ENCODE measurements around the gene PIH1D1.
"Not testable (repeated sequence)": the region's sequence is repeated elsewhere in the genome, so short reads cannot be mapped to it uniquely, and the experiment has no call there.

Gene PIH1D1

GRCh38 chr19:49456326-49456725 lies 4.7 kb upstream of the PIH1D1 start:
- Histone ChIP-seq H3K4me3 (ENCODE audit: insufficient read depth, low read depth, low read length, poor library complexity, severe bottlenecking) (no peak overlapping the region), H3K27ac (ENCODE audit: insufficient read depth, low read length, poor library complexity, severe bottlenecking) (no peak overlapping the region), H3K27me3 (replicated peaks; ENCODE audit: control insufficient read depth, insufficient read depth, low read length, poor library complexity, severe bottlenecking) (no peaks in the 10 kb centered on the region), H3K9me3 (ENCODE audit: control insufficient read depth, low read length) (no peaks in the 10 kb centered on the region), H3K4me1 (ENCODE audit: control insufficient read depth, insufficient read depth, low read length, poor library complexity, severe bottlenecking) (peaks cover 16% of the 10 kb centered on the region), H3K36me3 (ENCODE audit: control insufficient read depth, insufficient read depth, low read length) (peaks cover 13% of the 10 kb centered on the region)
- DNase-seq: no peak

- H3K4me3 ChIP-seq (ENCODE audit: insufficient read depth, low read depth, low read length, poor library complexity, severe bottlenecking): no peak overlapping the region
- H3K27me3 ChIP-seq (replicated peaks; ENCODE audit: control insufficient read depth, insufficient read depth, low read length, poor library complexity, severe bottlenecking): no peaks in the 10 kb centered on the region
- peaks cover 17% of the 10 kb centered on the region for H3K4me1 ChIP-seq (ENCODE audit: control insufficient read depth, insufficient read depth, low read length, poor library complexity, severe bottlenecking)
- H3K9me3 ChIP-seq (ENCODE audit: control insufficient read depth, low read length): no peaks in the 10 kb centered on the region
- no peak overlapping the region for H3K27ac ChIP-seq (ENCODE audit: insufficient read depth, low read length, poor library complexity, severe bottlenecking)
- peaks cover 13% of the 10 kb centered on the region for H3K36me3 ChIP-seq (ENCODE audit: control insufficient read depth, insufficient read depth, low read length)
- no peak for DNase-seq
Observed at GRCh38 chr19:49455773-49456172, 4.2 kb upstream of the PIH1D1 start.

GRCh38 chr19:49453757-49454240 lies 2.2 kb upstream of the PIH1D1 start:
- H3K9me3 ChIP-seq (ENCODE audit: control insufficient read depth, low read length): no peaks in the 10 kb centered on the region
- peaks cover 23% of the 10 kb centered on the region for H3K4me1 ChIP-seq (ENCODE audit: control insufficient read depth, insufficient read depth, low read length, poor library complexity, severe bottlenecking)
- H3K27me3 ChIP-seq (replicated peaks; ENCODE audit: control insufficient read depth, insufficient read depth, low read length, poor library complexity, severe bottlenecking): no peaks in the 10 kb centered on the region
- H3K4me3 ChIP-seq (ENCODE audit: insufficient read depth, low read depth, low read length, poor library complexity, severe bottlenecking): peak overlapping the region; percentile 60
- DNase-seq: no peak
- H3K36me3 ChIP-seq (ENCODE audit: control insufficient read depth, insufficient read depth, low read length): peaks cover 5% of the 10 kb centered on the region
- peak overlapping the region; percentile 96 for H3K27ac ChIP-seq (ENCODE audit: insufficient read depth, low read length, poor library complexity, severe bottlenecking)

- H3K27ac ChIP-seq (ENCODE audit: insufficient read depth, low read length, poor library complexity, severe bottlenecking): peak within 1 kb of the TSS; percentile 96
- H3K4me1 ChIP-seq (ENCODE audit: control insufficient read depth, insufficient read depth, low read length, poor library complexity, severe bottlenecking): peaks cover 19% of the 10 kb centered on the region
- H3K36me3 ChIP-seq (ENCODE audit: control insufficient read depth, insufficient read depth, low read length): peaks cover 5% of the 10 kb centered on the region
- no peaks in the 10 kb centered on the region for H3K27me3 ChIP-seq (replicated peaks; ENCODE audit: control insufficient read depth, insufficient read depth, low read length, poor library complexity, severe bottlenecking)
- H3K9me3 ChIP-seq (ENCODE audit: control insufficient read depth, low read length): no peaks in the 10 kb centered on the region
- DNase-seq: peak; percentile 95 to 98 (median 96)
- peak within 1 kb of the TSS; percentile 60 for H3K4me3 ChIP-seq (ENCODE audit: insufficient read depth, low read depth, low read length, poor library complexity, severe bottlenecking)
Observed at GRCh38 chr19:49453013-49453756, 1.6 kb upstream of the PIH1D1 start, which contains the start of gene ALDH16A1. TSS of gene ALDH16A1 (plus strand) at chr19:49453225. CDS start at chr19:49453332, 107 bp downstream.

- peaks cover 15% of the 10 kb centered on the region for H3K36me3 ChIP-seq (ENCODE audit: control insufficient read depth, insufficient read depth, low read length)
- H3K4me3 ChIP-seq (ENCODE audit: insufficient read depth, low read depth, low read length, poor library complexity, severe bottlenecking): no peak overlapping the region
- no peaks in the 10 kb centered on the region for H3K9me3 ChIP-seq (ENCODE audit: control insufficient read depth, low read length)
- no peak for DNase-seq
- no peaks in the 10 kb centered on the region for H3K27me3 ChIP-seq (replicated peaks; ENCODE audit: control insufficient read depth, insufficient read depth, low read length, poor library complexity, severe bottlenecking)
- H3K27ac ChIP-seq (ENCODE audit: insufficient read depth, low read length, poor library complexity, severe bottlenecking): peak overlapping the region; percentile 29
- peaks cover 18% of the 10 kb centered on the region for H3K4me1 ChIP-seq (ENCODE audit: control insufficient read depth, insufficient read depth, low read length, poor library complexity, severe bottlenecking)
Observed at GRCh38 chr19:49450405-49450804, 1.2 kb downstream of the PIH1D1 start.

GRCh38 chr19:49448432-49448786 lies 3.2 kb downstream of the PIH1D1 start:
- Histone ChIP-seq H3K27ac (ENCODE audit: insufficient read depth, low read length, poor library complexity, severe bottlenecking) (no peak overlapping the region), H3K9me3 (ENCODE audit: control insufficient read depth, low read length) (no peaks in the 10 kb centered on the region), H3K4me1 (ENCODE audit: control insufficient read depth, insufficient read depth, low read length, poor library complexity, severe bottlenecking) (peaks cover 9% of the 10 kb centered on the region), H3K36me3 (ENCODE audit: control insufficient read depth, insufficient read depth, low read length) (peaks cover 15% of the 10 kb centered on the region), H3K4me3 (ENCODE audit: insufficient read depth, low read depth, low read length, poor library complexity, severe bottlenecking) (no peak overlapping the region), H3K27me3 (replicated peaks; ENCODE audit: control insufficient read depth, insufficient read depth, low read length, poor library complexity, severe bottlenecking) (no peaks in the 10 kb centered on the region)
- DNase-seq: no peak

GRCh38 chr19:49447485-49448431 lies 3.9 kb downstream of the PIH1D1 start:
- H3K4me3 ChIP-seq (ENCODE audit: insufficient read depth, low read depth, low read length, poor library complexity, severe bottlenecking): no peak overlapping the region
- no peak overlapping the region for H3K27ac ChIP-seq (ENCODE audit: insufficient read depth, low read length, poor library complexity, severe bottlenecking)
- no peaks in the 10 kb centered on the region for H3K9me3 ChIP-seq (ENCODE audit: control insufficient read depth, low read length)
- DNase-seq: no peak
- no peaks in the 10 kb centered on the region for H3K27me3 ChIP-seq (replicated peaks; ENCODE audit: control insufficient read depth, insufficient read depth, low read length, poor library complexity, severe bottlenecking)
- peaks cover 15% of the 10 kb centered on the region for H3K4me1 ChIP-seq (ENCODE audit: control insufficient read depth, insufficient read depth, low read length, poor library complexity, severe bottlenecking)
- peaks cover 15% of the 10 kb centered on the region for H3K36me3 ChIP-seq (ENCODE audit: control insufficient read depth, insufficient read depth, low read length)

GRCh38 chr19:49445997-49446396 lies 5.6 kb downstream of the PIH1D1 start:
- DNase-seq: no peak
- H3K4me1 ChIP-seq (ENCODE audit: control insufficient read depth, insufficient read depth, low read length, poor library complexity, severe bottlenecking): peaks cover 24% of the 10 kb centered on the region

GRCh38 chr19:49444100-49444700 lies 7.4 kb downstream of the PIH1D1 start:
- not testable (repeated sequence) for H3K9me3 ChIP-seq (ENCODE audit: control insufficient read depth, low read length); DNase-seq; H3K27ac ChIP-seq (ENCODE audit: insufficient read depth, low read length, poor library complexity, severe bottlenecking); H3K4me3 ChIP-seq (ENCODE audit: insufficient read depth, low read depth, low read length, poor library complexity, severe bottlenecking)
- Histone ChIP-seq H3K4me1 (ENCODE audit: control insufficient read depth, insufficient read depth, low read length, poor library complexity, severe bottlenecking) (peaks cover 19% of the 10 kb centered on the region), H3K36me3 (ENCODE audit: control insufficient read depth, insufficient read depth, low read length) (peaks cover 13% of the 10 kb centered on the region), H3K27me3 (replicated peaks; ENCODE audit: control insufficient read depth, insufficient read depth, low read length, poor library complexity, severe bottlenecking) (peaks cover 32% of the 10 kb centered on the region)

More at GRCh38 chr19:49445997-49446396, 5.6 kb downstream of the PIH1D1 start:
- H3K4me3 ChIP-seq (ENCODE audit: insufficient read depth, low read depth, low read length, poor library complexity, severe bottlenecking): no peak overlapping the region
- peaks cover 15% of the 10 kb centered on the region for H3K36me3 ChIP-seq (ENCODE audit: control insufficient read depth, insufficient read depth, low read length)
- peaks cover 14% of the 10 kb centered on the region for H3K27me3 ChIP-seq (replicated peaks; ENCODE audit: control insufficient read depth, insufficient read depth, low read length, poor library complexity, severe bottlenecking)
- H3K27ac ChIP-seq (ENCODE audit: insufficient read depth, low read length, poor library complexity, severe bottlenecking): no peak overlapping the region
- H3K9me3 ChIP-seq (ENCODE audit: control insufficient read depth, low read length): no peaks in the 10 kb centered on the region

Data from effector memory CD4-positive, alpha-beta T cell (primary cell).